Body of pancreas (tissue), 4 donors: ENCODE data around the gene CD52.

Experiments
- CTCF ChIP-seq, 7 experiments: fragments of 450-650 bp in 4 of 7; fragments of 200-600 bp in 3 of 7; sonication (generic) in 3 of 7; IDR thresholded peaks; one replicate each; pipeline ENCODE4 v1.5.1; 2016 to 2019; ENCODE audit warnings: antibody characterized with exemption in 7 of 7
- POLR2A ChIP-seq, 3 donors: fragments of 450-650 bp; IDR thresholded peaks; one replicate each; pipeline ENCODE4 v1.6.1; 2016; ENCODE audit warnings: antibody characterized with exemption in 3 of 3, mild to moderate bottlenecking in 2 of 3

GRCh38 chr1:26302733-26303405, 14.9 kb upstream of the CD52 start:
- TF ChIP-seq CTCF (IDR thresholded peaks at IDR 0.05) (no peak), POLR2A (IDR thresholded peaks at IDR 0.05) (no peak)
